Neural progenitor cell (in vitro differentiated cells): Measurements from ENCODE around the gene INPP5E.

Source experiments
- EZH2 ChIP-seq: fragments of 200-600 bp; sonication (generic); IDR thresholded peaks from 2 replicates; pipeline ENCODE4 v1.6.1; 2017; ENCODE audit warnings: antibody characterized with exemption, mild to moderate bottlenecking, moderate library complexity
- TF ChIP-seq, protein P1 (sequence below): fragments of 200-600 bp; sonication (generic); IDR thresholded peaks from 2 replicates; pipeline ENCODE4 v1.5.1; 2017; ENCODE audit warnings: antibody characterized with exemption, mild to moderate bottlenecking

DNA sequence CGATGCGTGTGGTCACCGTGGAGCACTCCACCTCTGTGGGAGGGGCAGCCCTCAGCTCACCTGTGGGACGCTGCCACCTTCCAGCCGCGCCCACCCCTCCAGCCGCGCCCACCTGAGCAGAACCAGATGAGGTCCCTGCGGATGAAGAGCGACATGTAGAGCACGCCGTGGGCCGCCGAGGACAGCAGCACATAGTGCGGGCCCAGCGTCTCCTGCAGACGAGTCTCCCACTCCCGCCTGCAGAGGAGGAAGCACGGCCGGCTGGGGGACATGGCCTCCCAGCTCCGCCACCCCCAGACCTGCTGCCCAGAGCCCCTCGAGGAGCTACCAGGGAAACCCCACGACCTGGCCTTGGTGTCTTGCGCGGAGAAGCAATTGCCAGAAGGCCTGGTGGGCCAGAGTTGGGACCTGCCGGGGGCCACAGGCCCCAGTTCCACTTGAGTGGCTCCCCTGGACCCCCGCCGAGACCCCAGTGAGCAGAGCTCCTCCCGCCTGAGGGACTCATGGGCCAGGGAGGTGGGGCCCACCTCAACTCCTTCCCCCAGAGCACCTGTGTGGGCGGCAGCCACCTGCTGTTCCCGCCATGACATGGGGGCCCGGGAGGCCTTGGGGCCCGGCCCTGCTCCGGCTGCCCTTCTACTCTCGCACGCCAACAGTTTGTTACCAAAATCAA, 6.5 kb downstream of the INPP5E start:
- TF ChIP-seq, protein P1, sequence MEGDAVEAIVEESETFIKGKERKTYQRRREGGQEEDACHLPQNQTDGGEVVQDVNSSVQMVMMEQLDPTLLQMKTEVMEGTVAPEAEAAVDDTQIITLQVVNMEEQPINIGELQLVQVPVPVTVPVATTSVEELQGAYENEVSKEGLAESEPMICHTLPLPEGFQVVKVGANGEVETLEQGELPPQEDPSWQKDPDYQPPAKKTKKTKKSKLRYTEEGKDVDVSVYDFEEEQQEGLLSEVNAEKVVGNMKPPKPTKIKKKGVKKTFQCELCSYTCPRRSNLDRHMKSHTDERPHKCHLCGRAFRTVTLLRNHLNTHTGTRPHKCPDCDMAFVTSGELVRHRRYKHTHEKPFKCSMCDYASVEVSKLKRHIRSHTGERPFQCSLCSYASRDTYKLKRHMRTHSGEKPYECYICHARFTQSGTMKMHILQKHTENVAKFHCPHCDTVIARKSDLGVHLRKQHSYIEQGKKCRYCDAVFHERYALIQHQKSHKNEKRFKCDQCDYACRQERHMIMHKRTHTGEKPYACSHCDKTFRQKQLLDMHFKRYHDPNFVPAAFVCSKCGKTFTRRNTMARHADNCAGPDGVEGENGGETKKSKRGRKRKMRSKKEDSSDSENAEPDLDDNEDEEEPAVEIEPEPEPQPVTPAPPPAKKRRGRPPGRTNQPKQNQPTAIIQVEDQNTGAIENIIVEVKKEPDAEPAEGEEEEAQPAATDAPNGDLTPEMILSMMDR: no peak
- TF ChIP-seq EZH2: no peak
